CD4-positive, alpha-beta T cell (primary cell): ENCODE measurements around the gene DNAI2. TPM values are rescaled to one million over a fixed set of nuclear protein-coding genes. Genes with fewer than 3 reads are reported as not detected.
A peak's percentile ranks its signal among the peaks of the same experiment; 100 is the strongest.

Source experiments
- ATAC-seq: fragments of 200-7000 bp; cut with Tn5 transposase; one replicate; pipeline ENCODE4 v1.10.0; 2022; ENCODE audit warnings: mild to moderate bottlenecking; ENCODE audit not compliant: poor library complexity
- CTCF ChIA-PET: fragments of 350-600 bp; sonication (Branson Sonifier 250); formaldehyde crosslinking; loops from one replicate; lab custom pipeline; 2021; ENCODE audit warnings: antibody characterized with exemption, inconsistent platforms; lab: Charles Lee
- POLR2A ChIA-PET: fragments of 350-600 bp; sonication (Branson Sonifier 250); formaldehyde crosslinking; loops from one replicate; lab custom pipeline; 2021; ENCODE audit warnings: antibody characterized with exemption, inconsistent platforms; lab: Charles Lee
- DNase-seq, 14 experiments: peaks; one replicate each; pipeline ENCODE4 v3.0.0-alpha.2; 2013 to 2020; ENCODE audit warnings: mixed read lengths in 2 of 14
- H3K27ac ChIP-seq, 2 donors: one replicate each; pipeline versions ENCODE4 v1.5.1 to v1.7.0; 2013; ENCODE audit warnings: low read length in 2 of 2, low read depth in 1 of 2, mild to moderate bottlenecking in 1 of 2
- H3K27me3 ChIP-seq, 2 experiments: 1 replicate in 1 of 2; 2 replicates in 1 of 2; pipeline versions ENCODE4 v1.6.1 to v1.7.0; 2013; ENCODE audit warnings: low read length in 2 of 2, control low read depth in 1 of 2, mild to moderate bottlenecking in 1 of 2, moderate library complexity in 1 of 2; ENCODE audit not compliant: insufficient read depth in 2 of 2, control insufficient read depth in 1 of 2
- H3K36me3 ChIP-seq: one replicate; pipeline ENCODE4 v1.6.1; 2013; ENCODE audit warnings: low read length, control low read depth; ENCODE audit not compliant: insufficient read depth
- H3K4me1 ChIP-seq: one replicate; pipeline ENCODE4 v1.6.1; 2013; ENCODE audit warnings: low read length, control low read depth; ENCODE audit not compliant: insufficient read depth
- H3K4me3 ChIP-seq: one replicate; pipeline ENCODE4 v1.5.1; 2013; ENCODE audit warnings: mild to moderate bottlenecking, low read length, moderate library complexity
- H3K9me3 ChIP-seq, 2 experiments: 1 replicate in 1 of 2; 2 replicates in 1 of 2; pipeline versions ENCODE4 v1.6.1 to v1.7.0; 2013; ENCODE audit warnings: low read length in 2 of 2, mild to moderate bottlenecking in 2 of 2, control low read depth in 1 of 2, moderate library complexity in 1 of 2; ENCODE audit not compliant: control insufficient read depth in 1 of 2, insufficient read depth in 1 of 2
- H3K27ac Mint-ChIP-seq: one replicate; pipeline ENCODE4 v1.8.0; 2020; ENCODE audit warnings: mixed read lengths
- H3K27me3 Mint-ChIP-seq: one replicate; pipeline ENCODE4 v1.8.0; 2021; ENCODE audit warnings: mixed read lengths
- H3K36me3 Mint-ChIP-seq: one replicate; pipeline ENCODE4 v1.8.0; 2021; ENCODE audit warnings: low read depth, mixed read lengths
- H3K4me1 Mint-ChIP-seq: one replicate; pipeline ENCODE4 v1.8.0; 2021; ENCODE audit warnings: low read depth, mixed read lengths
- H3K4me3 Mint-ChIP-seq: one replicate; pipeline ENCODE4 v1.8.0; 2020; ENCODE audit warnings: mild to moderate bottlenecking, mixed read lengths
- H3K9me3 Mint-ChIP-seq: one replicate; pipeline ENCODE4 v1.8.0; 2020; ENCODE audit warnings: mixed read lengths
- CTCF ChIP-seq: fragments of 200-600 bp; IDR thresholded peaks from one replicate; pipeline ENCODE4 v1.8.0; 2022; ENCODE audit warnings: antibody characterized with exemption, mild to moderate bottlenecking
- intact Hi-C, 2 experiments: fragments of 100-400 bp; cut with DNase I in 1 of 2; cut with micrococcal nuclease in 1 of 2; formaldehyde crosslinking; loops; one replicate each; pipeline versions ENCODE4 v1.15.1 to v1.9.0; 2023 to 2025; cut with DNase I, micrococcal nuclease
- total RNA-seq, 174 experiments: library from RNA in 2 of 174; stranded (reverse) in 2 of 174; gene quantifications; one replicate each; pipeline ENCODE4 v1.2.3 and lab custom pipeline; 2021 to 2026

Gene DNAI2
- total RNA-seq, 2 experiments from 2014 or later: 0.66 to 1.2 TPM

- H3K9me3 ChIP-seq: no peaks in the 10 kb centered on the region
- Mint-ChIP-seq H3K9me3 (no peaks in the 10 kb centered on the region), H3K36me3 (no peaks in the 10 kb centered on the region), H3K4me1 (peaks cover 10% of the 10 kb centered on the region), H3K4me3 (no peak overlapping the region), H3K27me3 (no peaks in the 10 kb centered on the region), H3K27ac (no peak overlapping the region)
- intact Hi-C loops: no loop called here
- CTCF ChIA-PET: no interaction called here
- peaks cover 12% of the 10 kb centered on the region for H3K4me1 ChIP-seq
- H3K27ac ChIP-seq: no peak overlapping the region
- H3K36me3 ChIP-seq: no peaks in the 10 kb centered on the region
- no peak for TF ChIP-seq CTCF
- no peak overlapping the region for H3K4me3 ChIP-seq
- no peaks in the 10 kb centered on the region for H3K27me3 ChIP-seq
- POLR2A ChIA-PET: no interaction called here
- DNase-seq (no peak), ATAC-seq (no peak)
Observed at GRCh38 chr17:74292495-74292894, 18.5 kb downstream of the DNAI2 start.

- ChIA-PET CTCF (interaction anchor here (0.5 to 1.7 kb wide), 5 partner anchors 13 to 96 kb away, joined by 3 to 8 read pairs (median 3); no protein-coding TSS in a partner anchor), POLR2A (interaction anchor here (0.9 to 2.4 kb wide), 4 partner anchors 12 to 83 kb away, joined by 3 to 18 read pairs (median 8); partner anchors contain the start of gene TTYH2)
Observed at GRCh38 chr17:74295625-74296547, 21.9 kb downstream of the DNAI2 start.

GRCh38 chr17:74296548-74296936 lies 22.5 kb downstream of the DNAI2 start:
- Histone ChIP-seq H3K36me3 (no peaks in the 10 kb centered on the region), H3K4me3 (no peak overlapping the region), H3K4me1 (peaks cover 19% of the 10 kb centered on the region), H3K9me3 (no peaks in the 10 kb centered on the region), H3K27ac (no peak overlapping the region), H3K27me3 (no peaks in the 10 kb centered on the region)
- H3K36me3 Mint-ChIP-seq: no peaks in the 10 kb centered on the region
- H3K4me1 Mint-ChIP-seq: peaks cover 10% of the 10 kb centered on the region
- intact Hi-C loops: loop anchor here in 1 of 2 experiments (1.0 kb wide), 1 partner anchor 86 kb away; no protein-coding TSS in a partner anchor
- ChIA-PET CTCF (interaction anchor here (0.5 to 1.7 kb wide), 3 partner anchors 14 to 86 kb away, joined by 3 to 8 read pairs (median 5); no protein-coding TSS in a partner anchor), POLR2A (interaction anchor here (0.9 to 2.4 kb wide), 4 partner anchors 13 to 84 kb away, joined by 3 to 18 read pairs (median 8); partner anchors contain the start of gene TTYH2)
- TF ChIP-seq CTCF: peak; percentile 50
- no peaks in the 10 kb centered on the region for H3K9me3 Mint-ChIP-seq
- H3K27me3 Mint-ChIP-seq: no peaks in the 10 kb centered on the region
- H3K4me3 Mint-ChIP-seq: no peak overlapping the region
- ATAC-seq: no peak
- no peak overlapping the region for H3K27ac Mint-ChIP-seq
- peak in 9 of 14 experiments; percentile 15 to 70 (median 32) for DNase-seq

More at GRCh38 chr17:74295625-74296547, 21.9 kb downstream of the DNAI2 start:
- Mint-ChIP-seq H3K27me3 (no peaks in the 10 kb centered on the region), H3K36me3 (no peaks in the 10 kb centered on the region), H3K4me1 (peaks cover 10% of the 10 kb centered on the region), H3K27ac (no peak overlapping the region), H3K9me3 (no peaks in the 10 kb centered on the region), H3K4me3 (no peak overlapping the region)
- Histone ChIP-seq H3K27ac (no peak overlapping the region), H3K4me1 (peaks cover 13% of the 10 kb centered on the region), H3K36me3 (no peaks in the 10 kb centered on the region), H3K4me3 (no peak overlapping the region), H3K27me3 (no peaks in the 10 kb centered on the region), H3K9me3 (no peaks in the 10 kb centered on the region)
- intact Hi-C loops: loop anchor here in 1 of 2 experiments (1.0 kb wide), 1 partner anchor 86 kb away; no protein-coding TSS in a partner anchor
- DNase-seq (no peak), ATAC-seq (no peak)
- no peak for TF ChIP-seq CTCF
